ENCODE measurements around the gene PPP4R1. TPM values are rescaled to one million over a fixed set of nuclear protein-coding genes. Genes with fewer than 3 reads are reported as not detected.
A peak's percentile ranks its signal among the peaks of the same experiment; 100 is the strongest.

The PPP4R1 gene
- total and polyA plus RNA-seq, 2 of the 4 experiments (the other 2 are of a cell fraction) = 80.6 to 123 TPM

GRCh38 chr18:9637036-9637767, 22.8 kb upstream of the PPP4R1 start:
- BruUV-seq (replicated peaks) = no TSS peak
- Histone ChIP-seq H3K27me3 (ENCODE audit: control insufficient read depth, insufficient read depth, low read length) (no peaks in the 10 kb centered on the region), H3K9ac (ENCODE audit: low read depth, low read length) (no peak overlapping the region), H3K18ac (ENCODE audit: low read depth, low read length) (no peak overlapping the region), H3K9me3 (ENCODE audit: control insufficient read depth, insufficient read depth, low read length) (no peaks in the 10 kb centered on the region), H3K9me1 (ENCODE audit: insufficient read depth, low read length) (no peaks in the 10 kb centered on the region; the same call in 1 of the 2 replicates), H2AFZ (replicated peaks; ENCODE audit: low read length, poor library complexity) (no peak overlapping the region), H3K4me2 (ENCODE audit: low read depth, low read length) (no peak overlapping the region), H3K36me3 (ENCODE audit: control insufficient read depth, insufficient read depth, low read length) (no peaks in the 10 kb centered on the region), H2AK9ac (replicated peaks; ENCODE audit: low read depth, low read length, poor library complexity) (no peak overlapping the region), H2BK120ac (ENCODE audit: low read depth, low read length) (peak overlapping the region; percentile 20; the same call in 1 of the 2 replicates), H4K91ac (ENCODE audit: insufficient read depth, low read depth, low read length) (no peak overlapping the region), H4K8ac (ENCODE audit: low read depth in 2 of 2, low read length in 2 of 2) (0 out of 4 replicates have a peak overlapping the region, but pooled peaks of 1 of the 2 experiments have one; percentile 0), H2BK20ac (ENCODE audit: low read depth, low read length) (peak overlapping the region; percentile 53; the same call in 1 of the 2 replicates), H3K79me1 (ENCODE audit: low read depth in 1 of 2, low read length in 2 of 2) (no peaks in the 10 kb centered on the region), H2BK15ac (ENCODE audit: low read depth, low read length) (0 out of 3 replicates have a peak overlapping the region, but pooled peaks have one; percentile 0), H3K4me1 (ENCODE audit: control insufficient read depth, insufficient read depth, low read length) (peaks cover 4% of the 10 kb centered on the region), H2AK5ac (ENCODE audit: low read depth, low read length) (0 out of 2 replicates have a peak overlapping the region, but pooled peaks have one; percentile 29), H3K4ac (ENCODE audit: low read depth, low read length) (peak overlapping the region; percentile 11; the same call in 1 of the 2 replicates), H2BK5ac (ENCODE audit: low read depth, low read length, poor library complexity, severe bottlenecking) (no peak overlapping the region), H4K5ac (ENCODE audit: low read depth, low read length) (no peak overlapping the region), H3K4me3 (ENCODE audit: insufficient read depth, low read depth, low read length) (no peak overlapping the region), H3K56ac (ENCODE audit: extremely low read depth, insufficient read depth, low read length) (no peak overlapping the region), H3K27ac (ENCODE audit: insufficient read depth, low read length) (no peak overlapping the region), H3K14ac (replicated peaks; ENCODE audit: low read depth, low read length) (no peak overlapping the region), H3K23ac (ENCODE audit: low read depth, low read length) (no peak overlapping the region), H4K20me1 (ENCODE audit: insufficient read depth, low read length) (no peaks in the 10 kb centered on the region)
- no peak; the same call in 1 of the 2 replicates for ATAC-seq (ENCODE audit: low read depth)
- intact Hi-C loops (cut with micrococcal nuclease) (no loop called here), dilution Hi-C loops (cut with HindIII; ENCODE audit: low sequenced_read_pairs, unreplicated experiment) (no loop called here), in situ Hi-C loops (cut with MboI; ENCODE audit: low sequenced_read_pairs) (no loop called here)
- 91% methylated on average over 4 of the region's 11 CpGs; no CpG with 5 or more reads in 1 of the 2 experiments for WGBS, 2 experiments (ENCODE audit: extremely low coverage in 2 of 2, insufficient read length in 1 of 2)
- ChIA-PET CTCF (no interaction called here), POLR2A (ENCODE audit: unreplicated experiment) (no interaction called here)
- peak; percentile 57 for DNase-seq
- TF ChIP-seq BHLHE40 (IDR thresholded peaks at IDR 0.05; ENCODE audit: low read depth, low read length) (no peak), SMC3 (IDR thresholded peaks at IDR 0.05; ENCODE audit: low read depth, low read length) (no peak), MAFK (IDR thresholded peaks at IDR 0.05; ENCODE audit: low read depth, low read length) (no peak), ELK1 (IDR thresholded peaks at IDR 0.05; ENCODE audit: borderline replicate concordance, low read depth, low read length) (no peak), RAD21 (IDR thresholded peaks at IDR 0.05; ENCODE audit: low read length) (no peak), CTCF (conservative IDR thresholded peaks at IDR 0.05; ENCODE audit: low read depth, low read length) (no peak), RFX5 (IDR thresholded peaks at IDR 0.05; ENCODE audit: low read depth, low read length) (no peak), POLR2A (IDR thresholded peaks at IDR 0.05; ENCODE audit: low read depth, low read length) (no peak), RCOR1 (IDR thresholded peaks at IDR 0.05; ENCODE audit: insufficient replicate concordance, low read length) (no peak), CEBPB (IDR thresholded peaks at IDR 0.05; ENCODE audit: low read depth, low read length) (no peak), MAZ (IDR thresholded peaks at IDR 0.05; ENCODE audit: borderline replicate concordance, low read depth, low read length) (no peak), CHD1 (IDR thresholded peaks at IDR 0.05; ENCODE audit: low read depth, low read length) (no peak), NFE2L2 (IDR thresholded peaks at IDR 0.05; ENCODE audit: low read depth, low read length) (no peak), MXI1 (IDR thresholded peaks at IDR 0.05; ENCODE audit: borderline replicate concordance, low read depth, low read length) (no peak), USF2 (IDR thresholded peaks at IDR 0.05; ENCODE audit: low read depth, low read length) (no peak)
